ENCODE measurements around the gene IFT57.

DNA sequence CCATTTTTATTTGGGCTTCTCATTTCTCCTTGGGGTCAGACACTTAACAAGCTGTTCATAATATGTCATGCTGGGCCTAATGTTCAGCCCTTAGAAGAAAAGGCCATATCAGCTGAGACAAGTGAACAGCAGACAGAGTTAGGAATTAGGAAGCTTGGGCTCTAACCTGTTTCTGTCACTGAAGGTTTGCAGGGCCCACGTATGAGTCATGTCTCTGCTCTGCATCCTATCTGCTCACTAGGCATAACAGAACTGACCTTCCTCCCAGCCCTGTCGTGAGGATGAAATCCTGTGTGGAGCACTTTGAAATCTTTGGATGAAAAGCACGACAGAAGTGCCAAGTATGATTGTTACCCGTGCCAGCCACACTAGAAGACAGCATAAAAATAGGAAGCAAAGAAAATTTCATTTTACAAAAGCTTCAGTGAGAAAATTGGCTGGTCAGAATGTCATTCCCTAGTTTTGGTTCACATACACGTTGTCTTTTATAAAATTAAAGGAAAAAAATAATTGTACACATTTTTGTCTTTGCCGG is 104.9 kb downstream of the IFT57 start:
- TF ChIP-seq CTCF (IDR thresholded peaks at IDR 0.05; ENCODE audit: poor library complexity, severe bottlenecking): no peak
- no peak for TF ChIP-seq POLR2AphosphoS5 (IDR thresholded peaks at IDR 0.05)

Measured in neural cell (in vitro differentiated cells).